Measurements from ENCODE around the gene CTBP2.

CTBP2 gene

GRCh38 chr10:125043841-125044658 is 116.3 kb downstream of the CTBP2 start:
- no peak for DNase-seq (ENCODE audit: low read depth in 2 of 2)

GRCh38 chr10:125041856-125042506 is 118.4 kb downstream of the CTBP2 start:
- no peak for DNase-seq (ENCODE audit: low read depth in 2 of 2)

- DNase-seq (ENCODE audit: low read depth in 2 of 2): no peak
Measured at GRCh38 chr10:125039354-125039769, 121.0 kb downstream of the CTBP2 start.

GRCh38 chr10:125038637-125039036 is 121.7 kb downstream of the CTBP2 start:
- no peak for DNase-seq (ENCODE audit: low read depth in 2 of 2)

- no peak for DNase-seq (ENCODE audit: low read depth in 2 of 2)
Measured at GRCh38 chr10:125037145-125037877, 123.1 kb downstream of the CTBP2 start.

- DNase-seq (ENCODE audit: low read depth in 2 of 2): no peak
Measured at GRCh38 chr10:125035588-125036295, 124.6 kb downstream of the CTBP2 start.

GRCh38 chr10:125035136-125035535 is 125.2 kb downstream of the CTBP2 start:
- peak; percentile 79 to 85 for DNase-seq (ENCODE audit: low read depth in 2 of 2)

- no peak for DNase-seq (ENCODE audit: low read depth in 2 of 2)
Measured at GRCh38 chr10:125034675-125035074, 125.7 kb downstream of the CTBP2 start.

- no peak for DNase-seq (ENCODE audit: low read depth in 2 of 2)
Measured at GRCh38 chr10:125033146-125033924, 127.0 kb downstream of the CTBP2 start.

GRCh38 chr10:125032474-125033020 is 127.8 kb downstream of the CTBP2 start:
- no peak for DNase-seq (ENCODE audit: low read depth in 2 of 2)

GRCh38 chr10:125030567-125031197 is 129.7 kb downstream of the CTBP2 start:
- DNase-seq (ENCODE audit: low read depth in 2 of 2): no peak

- DNase-seq (ENCODE audit: low read depth in 2 of 2): no peak
Measured at GRCh38 chr10:125029584-125030242, 130.7 kb downstream of the CTBP2 start.

- no peak for DNase-seq (ENCODE audit: low read depth in 2 of 2)
Measured at GRCh38 chr10:125027871-125028869, 132.2 kb downstream of the CTBP2 start.

GRCh38 chr10:125026974-125027735 is 133.2 kb downstream of the CTBP2 start:
- no peak for DNase-seq (ENCODE audit: low read depth in 2 of 2)

GRCh38 chr10:125026036-125026931 is 134.1 kb downstream of the CTBP2 start:
- DNase-seq (ENCODE audit: low read depth in 2 of 2): no peak

GRCh38 chr10:125025341-125025740 is 135.0 kb downstream of the CTBP2 start:
- DNase-seq (ENCODE audit: low read depth in 2 of 2): peak in 1 of 2 experiments; percentile 20

Data from fibroblast of skin of left biceps (primary cell).